ENCODE data around the gene PSD4.

GRCh38 chr2:113142290-113142689, 31.5 kb upstream of the PSD4 start:
- TF ChIP-seq CTCF (IDR thresholded peaks at IDR 0.05; ENCODE audit: insufficient read depth, low read length, poor library complexity, severe bottlenecking) (no peak), EZH2phosphoT487 (conservative IDR thresholded peaks at IDR 0.05; ENCODE audit: low read length) (no peak)
